ENCODE results near the gene STIM1.

STIM1 gene

GRCh38 chr11:3916962-3917361 lies 61.5 kb downstream of the STIM1 start:
- no peak for DNase-seq (ENCODE audit: low spot score)

- DNase-seq (ENCODE audit: low spot score), result no peak
Observed at GRCh38 chr11:3920148-3920852, 64.8 kb downstream of the STIM1 start.

- no peak for DNase-seq (ENCODE audit: low spot score)
Observed at GRCh38 chr11:3922056-3922455, 66.6 kb downstream of the STIM1 start.

- no peak for DNase-seq (ENCODE audit: low spot score)
Observed at GRCh38 chr11:3925513-3925912, 70.0 kb downstream of the STIM1 start.

- DNase-seq (ENCODE audit: low spot score), result no peak
Observed at GRCh38 chr11:3926458-3927095, 71.1 kb downstream of the STIM1 start.

GRCh38 chr11:3927129-3927796 lies 71.8 kb downstream of the STIM1 start:
- DNase-seq (ENCODE audit: low spot score), result no peak

GRCh38 chr11:3929232-3929631 lies 73.8 kb downstream of the STIM1 start:
- no peak for DNase-seq (ENCODE audit: low spot score)

- DNase-seq (ENCODE audit: low spot score), result no peak
Observed at GRCh38 chr11:3929649-3930048, 74.2 kb downstream of the STIM1 start.

- DNase-seq (ENCODE audit: low spot score), result no peak
Observed at GRCh38 chr11:3932698-3933097, 77.2 kb downstream of the STIM1 start.

- no peak for DNase-seq (ENCODE audit: low spot score)
Observed at GRCh38 chr11:3933165-3933628, 77.7 kb downstream of the STIM1 start.

GRCh38 chr11:3934658-3935057 lies 79.2 kb downstream of the STIM1 start:
- DNase-seq (ENCODE audit: low spot score), result no peak

GRCh38 chr11:3936517-3936916 lies 81.1 kb downstream of the STIM1 start:
- no peak for DNase-seq (ENCODE audit: low spot score)

- DNase-seq (ENCODE audit: low spot score), result no peak
Observed at GRCh38 chr11:3939211-3939610, 83.7 kb downstream of the STIM1 start.

- DNase-seq (ENCODE audit: low spot score), result no peak
Observed at GRCh38 chr11:3939651-3940190, 84.3 kb downstream of the STIM1 start.

GRCh38 chr11:3942160-3942955 lies 86.9 kb downstream of the STIM1 start:
- no peak for DNase-seq (ENCODE audit: low spot score)

GRCh38 chr11:3942956-3943497 lies 87.6 kb downstream of the STIM1 start:
- DNase-seq (ENCODE audit: low spot score), result peak; percentile 31

GRCh38 chr11:3944198-3944597 lies 88.7 kb downstream of the STIM1 start:
- DNase-seq (ENCODE audit: low spot score), result no peak

GRCh38 chr11:3946455-3947017 lies 91.1 kb downstream of the STIM1 start:
- DNase-seq (ENCODE audit: low spot score), result no peak

GRCh38 chr11:3947061-3947460 lies 91.6 kb downstream of the STIM1 start:
- DNase-seq (ENCODE audit: low spot score), result peak; percentile 22

- no peak for DNase-seq (ENCODE audit: low spot score)
Observed at GRCh38 chr11:3949125-3949524, 93.7 kb downstream of the STIM1 start.

GRCh38 chr11:3950996-3951660 lies 95.7 kb downstream of the STIM1 start:
- no peak for DNase-seq (ENCODE audit: low spot score)

Data from kidney capillary endothelial cell (primary cell).